ENCODE data around the gene LAMA1.
"Not testable (repeated sequence)": the region's sequence is repeated elsewhere in the genome, so short reads cannot be mapped to it uniquely, and the experiment has no call there.

LAMA1 gene

GRCh38 chr18:7117390-7118355, at the start of gene LAMA1:
Gene LAMA1 (minus strand): TSS chr18:7117797. CDS start chr18:7117720, 77 bp downstream.
- peak; percentile 25 for DNase-seq (ENCODE audit: low spot score)

GRCh38 chr18:7165846-7166393, 48.3 kb upstream of the LAMA1 start:
- no peak for DNase-seq (ENCODE audit: low spot score)

- peak; percentile 38 for DNase-seq (ENCODE audit: low spot score)
These were observed 46.9 kb upstream of the LAMA1 start for GRCh38 chr18:7164323-7165004.

- DNase-seq (ENCODE audit: low spot score): peak; percentile 55
These were observed 40.6 kb upstream of the LAMA1 start for GRCh38 chr18:7158216-7158615.

GRCh38 chr18:7157760-7158159, 40.2 kb upstream of the LAMA1 start:
- no peak for DNase-seq (ENCODE audit: low spot score)

- DNase-seq (ENCODE audit: low spot score): no peak
These were observed 38.3 kb upstream of the LAMA1 start for GRCh38 chr18:7155887-7156286.

GRCh38 chr18:7155092-7155491, 37.5 kb upstream of the LAMA1 start:
- no peak for DNase-seq (ENCODE audit: low spot score)

GRCh38 chr18:7152440-7152839, 34.8 kb upstream of the LAMA1 start:
- DNase-seq (ENCODE audit: low spot score): no peak

GRCh38 chr18:7147399-7147798, 29.8 kb upstream of the LAMA1 start:
- DNase-seq (ENCODE audit: low spot score): no peak

- no peak for DNase-seq (ENCODE audit: low spot score)
These were observed 28.5 kb upstream of the LAMA1 start for GRCh38 chr18:7146067-7146466.

- DNase-seq (ENCODE audit: low spot score): not testable (repeated sequence)
These were observed 27.3 kb upstream of the LAMA1 start for GRCh38 chr18:7144921-7145320.

- no peak for DNase-seq (ENCODE audit: low spot score)
These were observed 23.7 kb upstream of the LAMA1 start for GRCh38 chr18:7141287-7141686.

GRCh38 chr18:7139409-7139808, 21.8 kb upstream of the LAMA1 start:
- DNase-seq (ENCODE audit: low spot score): no peak

GRCh38 chr18:7133181-7133580, 15.6 kb upstream of the LAMA1 start:
- no peak for DNase-seq (ENCODE audit: low spot score)

- no peak for DNase-seq (ENCODE audit: low spot score)
These were observed 15.0 kb upstream of the LAMA1 start for GRCh38 chr18:7132356-7133150.

- DNase-seq (ENCODE audit: low spot score): no peak
These were observed 4.8 kb upstream of the LAMA1 start for GRCh38 chr18:7122376-7122775.

GRCh38 chr18:7116792-7117389, 706 bp downstream of the LAMA1 start:
- DNase-seq (ENCODE audit: low spot score): peak; percentile 25

- DNase-seq (ENCODE audit: low spot score): peak; percentile 29
These were observed 1.4 kb downstream of the LAMA1 start for GRCh38 chr18:7116001-7116730.

GRCh38 chr18:7112936-7113335, 4.7 kb downstream of the LAMA1 start:
- DNase-seq (ENCODE audit: low spot score): no peak

- no peak for DNase-seq (ENCODE audit: low spot score)
These were observed 6.5 kb downstream of the LAMA1 start for GRCh38 chr18:7111134-7111533.

GRCh38 chr18:7105943-7106342, 11.7 kb downstream of the LAMA1 start:
- no peak for DNase-seq (ENCODE audit: low spot score)

Data from GM03348 (cell line).